GM12878 (cell line): Measurements from ENCODE around the gene TET2. TPM values are rescaled to one million over a fixed set of nuclear protein-coding genes. Genes with fewer than 3 reads are reported as not detected.

Experiments used
- ATF3 ChIP-seq: IDR thresholded peaks from 2 replicates; pipeline ENCODE4 v1.6.1; 2011; ENCODE audit warnings: low read depth, mild to moderate bottlenecking, low read length, moderate library complexity, borderline replicate concordance; ENCODE audit errors: extremely low read depth
- CREM ChIP-seq: IDR thresholded peaks from 2 replicates; pipeline ENCODE4 v1.6.1; 2014; ENCODE audit warnings: antibody characterized with exemption, low read depth
- E4F1 ChIP-seq: fragments of 450-650 bp; IDR thresholded peaks from 2 replicates; pipeline ENCODE4 v1.6.1; 2018; ENCODE audit warnings: borderline replicate concordance, mild to moderate bottlenecking; ENCODE audit not compliant: partially characterized antibody
- EED ChIP-seq: sonication (generic); IDR thresholded peaks from 2 replicates; pipeline ENCODE4 v1.6.1; 2016; ENCODE audit warnings: antibody characterized with exemption, low read depth
- FOS ChIP-seq: IDR thresholded peaks from 3 replicates; pipeline ENCODE4 v1.6.1; 2011; ENCODE audit warnings: borderline replicate concordance; ENCODE audit not compliant: insufficient read length; ENCODE audit errors: extremely low read depth
- JUND ChIP-seq: IDR thresholded peaks from 2 replicates; pipeline ENCODE4 v1.6.1; 2012; ENCODE audit warnings: low read depth, mild to moderate bottlenecking, low read length, improper control_type of control experiment, moderate library complexity
- MAX ChIP-seq: IDR thresholded peaks from 2 replicates; pipeline ENCODE4 v1.6.1; 2012; ENCODE audit warnings: low read depth, low read length, improper control_type of control experiment
- MTA3 ChIP-seq: IDR thresholded peaks from 2 replicates; pipeline ENCODE4 v1.6.1; 2012; ENCODE audit warnings: low read length, inconsistent platforms, borderline replicate concordance
- NR2C1 ChIP-seq: fragments of 450-650 bp; IDR thresholded peaks from 2 replicates; pipeline ENCODE4 v1.6.1; 2017; ENCODE audit warnings: antibody characterized with exemption, mild to moderate bottlenecking, moderate library complexity
- PKNOX1 ChIP-seq: fragments of 450-650 bp; IDR thresholded peaks from 2 replicates; pipeline ENCODE4 v1.6.1; 2016; ENCODE audit warnings: mild to moderate bottlenecking
- POLR2A ChIP-seq: IDR thresholded peaks from 2 replicates; pipeline ENCODE4 v1.6.1; 2011; ENCODE audit warnings: low read depth, mild to moderate bottlenecking, low read length
- RAD51 ChIP-seq: fragments of 450-650 bp; IDR thresholded peaks from 2 replicates; pipeline ENCODE4 v1.6.1; 2016; ENCODE audit warnings: moderate library complexity, mild to moderate bottlenecking, inconsistent platforms
- RB1 ChIP-seq: fragments of 450-650 bp; formaldehyde crosslinking; IDR thresholded peaks from 2 replicates; pipeline ENCODE4 v1.6.1; 2017; ENCODE audit warnings: mild to moderate bottlenecking, borderline replicate concordance
- RELA ChIP-seq: fragments of 450-650 bp; IDR thresholded peaks from 2 replicates; pipeline ENCODE4 v1.8.0; 2014; ENCODE audit warnings: borderline replicate concordance; ENCODE audit not compliant: partially characterized antibody
- RELB ChIP-seq: fragments of 450-650 bp; IDR thresholded peaks from 2 replicates; pipeline ENCODE4 v1.6.1; 2017; ENCODE audit warnings: low read depth, mild to moderate bottlenecking, moderate library complexity
- SREBF2 ChIP-seq: IDR thresholded peaks from 2 replicates; pipeline ENCODE4 v1.6.1; 2012; ENCODE audit warnings: mild to moderate bottlenecking, low read length
- SUZ12 ChIP-seq: fragments of 200-600 bp; sonication (generic); IDR thresholded peaks from one replicate; pipeline ENCODE4 v1.6.1; 2018; ENCODE audit warnings: antibody characterized with exemption, mild to moderate bottlenecking; ENCODE audit not compliant: unreplicated experiment
- TBL1XR1 ChIP-seq: IDR thresholded peaks from 2 replicates; pipeline ENCODE4 v1.6.1; 2012; ENCODE audit warnings: low read depth, low read length, improper control_type of control experiment
- YBX1 ChIP-seq: fragments of 450-650 bp; IDR thresholded peaks from 2 replicates; pipeline ENCODE4 v1.6.1; 2016; ENCODE audit warnings: antibody characterized with exemption
- ZNF687 ChIP-seq: fragments of 450-650 bp; IDR thresholded peaks from 2 replicates; pipeline ENCODE4 v1.6.1; 2017; ENCODE audit warnings: mild to moderate bottlenecking, moderate library complexity
- polyA plus RNA-seq, 11 experiments: library from polyadenylated mRNA; depleted of rRNA in 4 of 11; unstranded in 6 of 11; stranded (reverse) in 5 of 11; fragments of >200 nt; fragmentation: Nextera tagmentation in 4 of 11; fragmentation: Illumina TruSeq in 1 of 11; extraction: Ambion mirVana in 4 of 11; extraction: Trizol in 1 of 11; gene quantifications; 1 replicate in 1 of 11; 2 replicates in 10 of 11; pipeline versions ENCODE4 v1.2.1 to v1.2.3, GENCODE V29; 2011 to 2016; ENCODE audit warnings: inconsistent platforms in 2 of 11, missing spikeins in 2 of 11, low read depth in 1 of 11
- total RNA-seq, 4 experiments: library from RNA; depleted of rRNA in 3 of 4; stranded (reverse); fragments of >200 nt in 3 of 4; fragmentation: Illumina TruSeq in 1 of 4; extraction: Trizol in 1 of 4; gene quantifications; 2 replicates each; pipeline versions ENCODE4 v1.2.1 to v1.2.3, GENCODE V29; 2013 to 2021

TET2 gene
- total and polyA plus RNA-seq, 10 of the 15 experiments (the other 5 are each of a cell fraction or from before 2014, with no cell fraction given): 3.7 to 49.0 (median 27.5) TPM

- peak; percentile 23; the same call in 1 of the 2 replicates for TF ChIP-seq ZNF687
- no peak for TF ChIP-seq FOS
- TF ChIP-seq JUND: 0 out of 2 replicates have a peak, but pooled peaks have one; percentile 49
- no peak for TF ChIP-seq POLR2A
- no peak for TF ChIP-seq MAX
- no peak for TF ChIP-seq NR2C1
- no peak for TF ChIP-seq MTA3
- TF ChIP-seq RB1: no peak
- TF ChIP-seq RAD51: 0 out of 2 replicates have a peak, but pooled peaks have one; percentile 9
- TF ChIP-seq YBX1: no peak
- no peak for TF ChIP-seq EED
- no peak for TF ChIP-seq E4F1
- no peak for TF ChIP-seq SREBF2
- no peak for TF ChIP-seq ATF3
- TF ChIP-seq TBL1XR1: no peak
- TF ChIP-seq SUZ12: no peak
- TF ChIP-seq PKNOX1: no peak
- TF ChIP-seq RELB: 0 out of 2 replicates have a peak, but pooled peaks have one; percentile 31
- no peak for TF ChIP-seq RELA
- TF ChIP-seq CREM: peak; percentile 56; the same call in 1 of the 2 replicates
These were observed 47.9 kb downstream of the TET2 start (continued) for GRCh38 chr4:105194328-105195231.
